HepG2 (cell line): ENCODE data around the gene WDR93. TPM values are rescaled to one million over a fixed set of nuclear protein-coding genes. Genes with fewer than 3 reads are reported as not detected.

Experiments
- ATAC-seq: fragments of 200-7000 bp; cut with Tn5 transposase; 3 replicates; pipeline ENCODE4 v1.9.1; 2020; ENCODE audit warnings: mild to moderate bottlenecking, moderate library complexity
- BruUV-seq: library from RNA; stranded (reverse); fragments of 400-500 nt; replicated peaks from 2 replicates; lab custom pipeline; 2021; lab: Mats Ljungman, UMichigan
- CTCF ChIA-PET: fragments of 300-600 bp; formaldehyde crosslinking; extraction: SDS; loops from one replicate; lab custom pipeline; 2021; ENCODE audit warnings: low total read pairs, inconsistent platforms, low intra/inter-chr PET ratio; lab: Yijun Ruan, JAX
- POLR2A ChIA-PET: fragments of 350-600 bp; sonication (Branson Sonifier 250); formaldehyde crosslinking; loops from one replicate; lab custom pipeline; 2020; ENCODE audit warnings: antibody characterized with exemption, inconsistent platforms; lab: Yijun Ruan, JAX
- DNase-seq: peaks from one replicate; pipeline ENCODE4 v3.0.0-alpha.2; 2015; ENCODE audit warnings: low spot score
- FAIRE-seq: peaks from 3 replicates; lab custom pipeline; 2011; peaks lifted over from hg19 to GRCh38; lab: Jason Lieb, UNC
- H2AFZ ChIP-seq: one replicate; pipeline ENCODE4 v1.6.1; 2011; ENCODE audit warnings: low read length, inconsistent platforms
- H3K27ac ChIP-seq: fragments of 300-600 bp; 3 replicates; pipeline ENCODE4 v1.8.0; 2011; ENCODE audit warnings: mixed run types, mild to moderate bottlenecking, mixed read lengths, low read length, inconsistent platforms; ENCODE audit not compliant: insufficient read depth; ENCODE audit errors: extremely low read length
- H3K27me3 ChIP-seq, 2 experiments: fragments of 200-600 bp in 1 of 2; 2 replicates in 1 of 2; 3 replicates in 1 of 2; pipeline versions ENCODE4 v1.6.0 to v1.8.0; 2011; ENCODE audit warnings: low read length in 2 of 2, mild to moderate bottlenecking in 2 of 2, moderate library complexity in 2 of 2, inconsistent platforms in 1 of 2; ENCODE audit not compliant: insufficient read depth in 2 of 2, control insufficient read depth in 1 of 2
- H3K36me3 ChIP-seq, 2 experiments: fragments of 200-600 bp in 1 of 2; replicated peaks in 1 of 2; 2 replicates in 1 of 2; 3 replicates in 1 of 2; pipeline versions ENCODE4 v1.5.1 to v1.8.0; 2011; ENCODE audit warnings: low read length in 2 of 2, inconsistent platforms in 1 of 2; ENCODE audit not compliant: insufficient read depth in 2 of 2, control insufficient read depth in 1 of 2
- H3K4me1 ChIP-seq: 2 replicates; pipeline ENCODE4 v1.5.1; 2012; ENCODE audit warnings: low read length, inconsistent platforms; ENCODE audit not compliant: insufficient read depth
- H3K4me2 ChIP-seq: 2 replicates; pipeline ENCODE4 v1.6.0; 2011; ENCODE audit warnings: low read depth, low read length, inconsistent platforms
- H3K4me3 ChIP-seq, 3 experiments: fragments of 200-600 bp in 1 of 3; sonication (generic), shearing (Covaris generic) in 1 of 3; replicated peaks in 1 of 3; 2 replicates each; pipeline ENCODE4 v1.5.1; 2011 to 2016; ENCODE audit warnings: low read length in 3 of 3, inconsistent platforms in 2 of 3, low read depth in 2 of 3, mild to moderate bottlenecking in 2 of 3, control low read depth in 1 of 3, mixed read lengths in 1 of 3; ENCODE audit not compliant: insufficient read depth in 1 of 3
- H3K79me2 ChIP-seq: one replicate; pipeline ENCODE4 v1.6.1; 2011; ENCODE audit warnings: low read length, inconsistent platforms; ENCODE audit not compliant: insufficient read depth
- H3K9ac ChIP-seq: 2 replicates; pipeline ENCODE4 v1.6.0; 2011; ENCODE audit warnings: mild to moderate bottlenecking, low read depth, low read length, inconsistent platforms; ENCODE audit not compliant: insufficient read depth
- H3K9me3 ChIP-seq: 2 replicates; pipeline ENCODE4 v1.5.1; 2012; ENCODE audit warnings: mild to moderate bottlenecking, low read length
- H4K20me1 ChIP-seq: 2 replicates; pipeline ENCODE4 v1.6.0; 2011; ENCODE audit warnings: inconsistent platforms, mild to moderate bottlenecking, low read length, moderate library complexity; ENCODE audit not compliant: insufficient read depth
- CREB1 ChIP-seq, 2 experiments: fragments of 450-650 bp in 1 of 2; IDR thresholded peaks; 2 replicates each; pipeline ENCODE4 v1.6.1; 2016 to 2017; ENCODE audit warnings: control low read depth in 1 of 2, mild to moderate bottlenecking in 1 of 2, missing compliant biosample characterization in 1 of 2, missing genetic modification characterization in 1 of 2
- E2F2 ChIP-seq: sonication (generic); formaldehyde crosslinking; IDR thresholded peaks from 2 replicates; pipeline ENCODE4 v1.4.0; 2020; ENCODE audit warnings: missing genetic modification reagents, borderline replicate concordance
- GMEB2 ChIP-seq: IDR thresholded peaks from 2 replicates; pipeline ENCODE4 v1.6.1; 2016; ENCODE audit warnings: missing biosample characterization, missing genetic modification reagents, low read depth
- HDAC6 ChIP-seq: fragments of 200-600 bp; sonication (generic); IDR thresholded peaks from 2 replicates; pipeline ENCODE4 v1.7.0; 2017; ENCODE audit warnings: mild to moderate bottlenecking, antibody characterized with exemption, low read length, low read depth
- HNF1B ChIP-seq: sonication (generic); formaldehyde crosslinking; IDR thresholded peaks from 2 replicates; pipeline ENCODE4 v1.5.1; 2020; ENCODE audit warnings: mild to moderate bottlenecking, moderate library complexity, missing genetic modification reagents
- NFATC3 ChIP-seq: sonication (generic); formaldehyde crosslinking; IDR thresholded peaks from 2 replicates; pipeline ENCODE4 v1.5.1; 2020; ENCODE audit warnings: mild to moderate bottlenecking, missing genetic modification reagents
- PAWR ChIP-seq: sonication (generic); formaldehyde crosslinking; IDR thresholded peaks from 2 replicates; pipeline ENCODE4 v1.4.0; 2020; ENCODE audit warnings: missing genetic modification reagents, mild to moderate bottlenecking, borderline replicate concordance
- RORA ChIP-seq: sonication (generic); formaldehyde crosslinking; IDR thresholded peaks from 2 replicates; pipeline ENCODE4 v1.5.0; 2020; ENCODE audit warnings: mild to moderate bottlenecking, missing genetic modification reagents, moderate library complexity
- RXRB ChIP-seq: IDR thresholded peaks from 2 replicates; pipeline ENCODE4 v1.6.1; 2016; ENCODE audit warnings: borderline replicate concordance, missing genetic modification reagents, missing compliant biosample characterization
- SAP130 ChIP-seq: IDR thresholded peaks from 2 replicates; pipeline ENCODE4 v1.6.1; 2016; ENCODE audit warnings: low read depth
- TP53 ChIP-seq: sonication (generic); formaldehyde crosslinking; conservative IDR thresholded peaks from 2 replicates; pipeline ENCODE4 v1.4.0; 2020; ENCODE audit warnings: missing genetic modification reagents
- ZNF251 ChIP-seq: sonication (generic); formaldehyde crosslinking; IDR thresholded peaks from 2 replicates; pipeline ENCODE4 v1.9.0; 2021; ENCODE audit warnings: mild to moderate bottlenecking, missing genetic modification reagents
- ZNF503 ChIP-seq: sonication (generic); formaldehyde crosslinking; IDR thresholded peaks from 2 replicates; pipeline ENCODE4 v1.4.0; 2020; ENCODE audit warnings: missing genetic modification reagents
- ZNF709 ChIP-seq: sonication (generic); formaldehyde crosslinking; IDR thresholded peaks from 2 replicates; pipeline ENCODE4 v1.5.0; 2020; ENCODE audit warnings: mild to moderate bottlenecking, missing genetic modification reagents
- ZNF782 ChIP-seq: sonication (generic); formaldehyde crosslinking; IDR thresholded peaks from 2 replicates; pipeline ENCODE4 v1.4.0; 2020; ENCODE audit warnings: missing genetic modification reagents, mild to moderate bottlenecking, borderline replicate concordance
- ZNF790 ChIP-seq: sonication (generic); formaldehyde crosslinking; IDR thresholded peaks from 2 replicates; pipeline ENCODE4 v1.8.0; 2022; ENCODE audit warnings: missing genetic modification reagents, mild to moderate bottlenecking, borderline replicate concordance
- WGBS: methylation state at CpG from one replicate; pipeline ENCODE4 v1.1.6; 2017; ENCODE audit warnings: low lambda C conversion rate; 5-methylcytosine and 5-hydroxymethylcytosine counted together
- in situ Hi-C: cut with HindIII; loops from 2 replicates; pipeline ENCODE4 v1.10.0; 2017; ENCODE audit warnings: low pct_unique_long_range_greater_than_20kb; ENCODE audit not compliant: extremely low pct_ligation_motif_present
- intact Hi-C: fragments of 100-400 bp; cut with micrococcal nuclease; formaldehyde crosslinking; loops from one replicate; pipeline ENCODE4 v1.10.0; 2022; ENCODE audit not compliant: unreplicated experiment
- polyA plus RNA-seq, 8 experiments: library from polyadenylated mRNA; depleted of rRNA in 3 of 8; stranded (reverse) in 7 of 8; unstranded in 1 of 8; fragments of >200 nt; fragmentation: Illumina TruSeq in 4 of 8; extraction: Trizol in 4 of 8; gene quantifications; 2 replicates each; pipeline versions ENCODE4 v1.2.1 to v1.2.3, GENCODE V29; 2011 to 2016; ENCODE audit warnings: low read depth in 4 of 8, missing spikeins in 1 of 8, mixed read lengths in 1 of 8; ENCODE audit not compliant: insufficient read depth in 1 of 8
- total RNA-seq, 5 experiments: library from RNA; depleted of rRNA; stranded (reverse); fragments of >200 nt; fragmentation: Illumina TruSeq; extraction: Trizol; gene quantifications; 2 replicates each; pipeline ENCODE4 v1.2.3, GENCODE V29; 2016; ENCODE audit warnings: low read depth in 1 of 5

WDR93 gene
- total and polyA plus RNA-seq, 2 of the 13 experiments (the other 11 are each of a cell fraction or from before 2014, with no cell fraction given) = 0.07 TPM; not detected in 1

- no peak for TF ChIP-seq RXRB (CRISPR knock-in tag)
- TF ChIP-seq NFATC3 (CRISPR knock-in tag) = no peak
- TF ChIP-seq ZNF790 (CRISPR knock-in tag) = no peak
Observed at GRCh38 chr15:89669941-89670340, 20.7 kb upstream of the WDR93 start (continued).

- no peak overlapping the region for H3K9ac ChIP-seq
- intact Hi-C loops = loop anchor here (10.0 kb wide), 1 partner anchor 176 kb away; the partner anchor contains the start of gene RHCG
- no peak for DNase-seq
- 93% methylated on average over 5 of the region's 12 CpGs for WGBS
- H2AFZ ChIP-seq = no peak overlapping the region
- POLR2A ChIA-PET = no interaction called here
- no peaks in the 10 kb centered on the region for H4K20me1 ChIP-seq
- no peak overlapping the region for H3K4me2 ChIP-seq
- H3K27me3 ChIP-seq = no peaks in the 10 kb centered on the region
- no peak for TF ChIP-seq E2F2 (CRISPR knock-in tag)
- TF ChIP-seq ZNF782 (CRISPR knock-in tag) = no peak
- TF ChIP-seq GMEB2 (CRISPR knock-in tag) = no peak
- no peak for TF ChIP-seq ZNF251 (CRISPR knock-in tag)
- no peak for TF ChIP-seq ZNF503 (CRISPR knock-in tag)
- TF ChIP-seq TP53 (CRISPR knock-in tag) = no peak
- TF ChIP-seq RORA (CRISPR knock-in tag) = no peak
- no peak for TF ChIP-seq PAWR (CRISPR knock-in tag)
- TF ChIP-seq HNF1B = no peak
- no peak for TF ChIP-seq CREB1 (IDR thresholded peaks at IDR 0.05)
- no peak for TF ChIP-seq CREB1 (CRISPR knock-in tag; IDR thresholded peaks at IDR 0.05)
- no peak for TF ChIP-seq SAP130 (CRISPR knock-in tag)
- TF ChIP-seq HDAC6 = no peak
- no peak for TF ChIP-seq ZNF709 (CRISPR knock-in tag)
- H3K36me3 ChIP-seq = no peaks in the 10 kb centered on the region
- no peak for FAIRE-seq
- CTCF ChIA-PET = no interaction called here
- in situ Hi-C loops = no loop called here
- no peak overlapping the region for H3K4me3 ChIP-seq
- no peak for ATAC-seq
- no peaks in the 10 kb centered on the region for H3K79me2 ChIP-seq
- H3K4me1 ChIP-seq = peaks cover 36% of the 10 kb centered on the region
- BruUV-seq = no TSS peak
- H3K9me3 ChIP-seq = no peaks in the 10 kb centered on the region
- no peak overlapping the region for H3K27ac ChIP-seq
Observed at GRCh38 chr15:89670971-89671560, 19.5 kb upstream of the WDR93 start.
